B cell (primary cell): Measurements from ENCODE around the gene POFUT2. TPM values are rescaled to one million over a fixed set of nuclear protein-coding genes. Genes with fewer than 3 reads are reported as not detected.

Experiments used
- ATAC-seq: fragments of 200-7000 bp; cut with Tn5 transposase; one replicate; pipeline ENCODE4 v1.10.0; 2021; ENCODE audit warnings: low read depth, mild to moderate bottlenecking, moderate number of reproducible peaks, moderate library complexity
- CTCF ChIA-PET: fragments of 350-600 bp; sonication (Branson Sonifier 250); formaldehyde crosslinking; loops from one replicate; lab custom pipeline; 2021; ENCODE audit warnings: antibody characterized with exemption, inconsistent platforms; lab: Charles Lee
- POLR2A ChIA-PET: fragments of 350-600 bp; sonication (Branson Sonifier 250); formaldehyde crosslinking; loops from one replicate; lab custom pipeline; 2021; ENCODE audit warnings: antibody characterized with exemption; lab: Charles Lee
- DNase-seq: peaks from one replicate; pipeline ENCODE4 v3.0.0; 2013
- H2AFZ ChIP-seq: 2 replicates; pipeline ENCODE4 v1.6.1; 2012; ENCODE audit warnings: mild to moderate bottlenecking, low read depth, low read length; ENCODE audit not compliant: insufficient read depth, poor library complexity, severe bottlenecking
- H3K27ac ChIP-seq, 2 donors: 1 replicate in 1 of 2; 2 replicates in 1 of 2; pipeline ENCODE4 v1.5.1; 2012 to 2013; ENCODE audit warnings: low read length in 2 of 2, mild to moderate bottlenecking in 2 of 2, moderate library complexity in 1 of 2
- H3K27me3 ChIP-seq, 4 experiments: fragments of 200-600 bp in 1 of 4; sonication (generic) in 1 of 4; replicated peaks in 1 of 4; 1 replicate in 2 of 4; 2 replicates in 2 of 4; pipeline versions ENCODE4 v1.6.1 to v1.7.0; 2013 to 2016; ENCODE audit warnings: low read length in 3 of 4, mild to moderate bottlenecking in 2 of 4, mixed read lengths in 1 of 4, moderate library complexity in 1 of 4; ENCODE audit not compliant: insufficient read depth in 4 of 4, control insufficient read depth in 3 of 4; ENCODE audit errors: control extremely low read depth in 1 of 4
- H3K36me3 ChIP-seq, 2 experiments: replicated peaks in 1 of 2; 1 replicate in 1 of 2; 2 replicates in 1 of 2; pipeline versions ENCODE4 v1.6.1 to v1.7.1; 2013; ENCODE audit warnings: low read length in 1 of 2; ENCODE audit not compliant: insufficient read depth in 2 of 2, control insufficient read depth in 1 of 2; ENCODE audit errors: control extremely low read depth in 1 of 2, extremely low read depth in 1 of 2
- H3K4me1 ChIP-seq, 2 donors: fragments of 200-600 bp in 1 of 2; sonication (generic) in 1 of 2; 1 replicate in 1 of 2; 2 replicates in 1 of 2; pipeline versions ENCODE4 v1.5.1 to v1.6.1; 2013 to 2017; ENCODE audit warnings: low read length in 2 of 2; ENCODE audit not compliant: control insufficient read depth in 2 of 2, insufficient read depth in 2 of 2
- H3K4me2 ChIP-seq: replicated peaks from 2 replicates; pipeline ENCODE3; 2012; ENCODE audit warnings: mild to moderate bottlenecking, low read depth, low read length; ENCODE audit not compliant: poor library complexity, severe bottlenecking
- H3K4me3 ChIP-seq, 5 experiments: fragments of 200-600 bp in 1 of 5; sonication (generic) in 1 of 5; 1 replicate in 3 of 5; 2 replicates in 2 of 5; pipeline versions ENCODE4 v1.5.1 to v1.7.0; 2011 to 2016; ENCODE audit warnings: low read length in 4 of 5, mild to moderate bottlenecking in 4 of 5, low read depth in 2 of 5, control low read depth in 1 of 5, moderate library complexity in 1 of 5; ENCODE audit not compliant: insufficient read depth in 1 of 5; ENCODE audit errors: control extremely low read depth in 1 of 5, extremely low read depth in 1 of 5
- H3K79me2 ChIP-seq: fragments of 200-600 bp; sonication (generic); one replicate; pipeline ENCODE4 v1.6.0; 2016; ENCODE audit warnings: low read length; ENCODE audit not compliant: control insufficient read depth, insufficient read depth
- H3K9ac ChIP-seq: fragments of 200-600 bp; sonication (generic); 2 replicates; pipeline ENCODE4 v1.6.1; 2017; ENCODE audit warnings: mild to moderate bottlenecking, low read length, moderate library complexity
- H3K9me3 ChIP-seq, 3 donors: one replicate each; pipeline versions ENCODE4 v1.6.1 to v1.7.1; 2013; ENCODE audit warnings: low read length in 2 of 3; ENCODE audit not compliant: control insufficient read depth in 2 of 3, insufficient read depth in 1 of 3; ENCODE audit errors: control extremely low read depth in 1 of 3
- H4K20me1 ChIP-seq: 2 replicates; pipeline ENCODE4 v1.6.0; 2012; ENCODE audit warnings: mild to moderate bottlenecking, low read length; ENCODE audit not compliant: insufficient read depth, control insufficient read depth, poor library complexity, severe bottlenecking
- H3K27ac Mint-ChIP-seq: one replicate; pipeline ENCODE4 v1.8.0; 2021; ENCODE audit warnings: mixed read lengths
- H3K27me3 Mint-ChIP-seq: one replicate; pipeline ENCODE4 v1.8.0; 2021; ENCODE audit warnings: mixed read lengths
- H3K4me1 Mint-ChIP-seq: one replicate; pipeline ENCODE4 v1.8.0; 2021; ENCODE audit warnings: mixed read lengths
- H3K4me3 Mint-ChIP-seq: one replicate; pipeline ENCODE4 v1.8.0; 2021; ENCODE audit warnings: mixed read lengths
- H3K9me3 Mint-ChIP-seq: one replicate; pipeline ENCODE4 v1.8.0; 2022; ENCODE audit warnings: mixed read lengths; ENCODE audit not compliant: insufficient read depth
- EZH2 ChIP-seq: IDR thresholded peaks from 2 replicates; pipeline ENCODE4 v1.6.1; 2012; ENCODE audit warnings: borderline replicate concordance, low read depth, mild to moderate bottlenecking, moderate library complexity, low read length; ENCODE audit not compliant: insufficient read depth, poor library complexity, severe bottlenecking
- WGBS: methylation state at CpG from one replicate; pipeline ENCODE4 v1.1.5; 2013; ENCODE audit warnings: missing lambda C conversion rate; ENCODE audit not compliant: insufficient coverage; 5-methylcytosine and 5-hydroxymethylcytosine counted together
- intact Hi-C: fragments of 100-400 bp; cut with micrococcal nuclease; formaldehyde crosslinking; loops from one replicate; pipeline ENCODE4 v1.10.0; 2022
- polyA plus RNA-seq: library from polyadenylated mRNA; depleted of rRNA; stranded (reverse); fragments of >200 nt; gene quantifications from 2 replicates; pipeline ENCODE4 v1.2.3, GENCODE V29; 2012
- total RNA-seq, 2 donors: library from RNA; stranded (reverse); fragments of 120-200 nt in 1 of 2; gene quantifications; 1 replicate in 1 of 2; 2 replicates in 1 of 2; pipeline versions ENCODE4 v1.2.3 to v1.2.4, GENCODE V29; 2013 to 2022
- TF ChIP-seq, protein P1 (sequence below): fragments of 200-600 bp; IDR thresholded peaks from one replicate; pipeline ENCODE4 v1.8.0; 2022; ENCODE audit warnings: antibody characterized with exemption, mild to moderate bottlenecking

The POFUT2 gene
- total and polyA plus RNA-seq, 2 donors (not counting 1 experiment from before 2014, with no cell fraction given), result 38.3 to 41.8 TPM

DNA sequence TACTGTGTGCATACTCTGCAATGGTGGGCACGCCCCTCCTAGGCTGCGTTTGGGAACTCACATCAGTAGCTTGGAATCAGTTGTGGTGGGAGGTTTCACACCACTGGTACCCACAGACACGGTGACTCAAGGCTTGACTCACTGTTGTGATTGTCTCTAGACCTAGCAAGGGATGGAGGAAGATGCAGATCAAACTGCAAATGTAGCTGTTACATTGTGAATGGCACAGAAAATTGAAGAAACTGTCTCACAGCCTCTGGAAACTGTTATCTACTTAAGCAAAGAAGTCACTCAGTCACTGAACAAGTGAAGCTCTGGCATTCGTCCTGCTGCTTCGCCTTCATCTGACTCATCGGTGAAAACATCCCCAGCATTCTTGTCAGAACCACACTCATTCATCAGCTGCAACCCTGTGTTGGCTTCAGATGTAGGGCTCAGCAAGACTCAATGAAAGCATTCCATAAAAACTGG lies 59.5 kb downstream of the POFUT2 start:
- peaks cover 27% of the 10 kb centered on the region for H3K4me1 Mint-ChIP-seq
- CTCF ChIA-PET, result no interaction called here
- 92% methylated on average over 3 of the region's 6 CpGs for WGBS

DNA sequence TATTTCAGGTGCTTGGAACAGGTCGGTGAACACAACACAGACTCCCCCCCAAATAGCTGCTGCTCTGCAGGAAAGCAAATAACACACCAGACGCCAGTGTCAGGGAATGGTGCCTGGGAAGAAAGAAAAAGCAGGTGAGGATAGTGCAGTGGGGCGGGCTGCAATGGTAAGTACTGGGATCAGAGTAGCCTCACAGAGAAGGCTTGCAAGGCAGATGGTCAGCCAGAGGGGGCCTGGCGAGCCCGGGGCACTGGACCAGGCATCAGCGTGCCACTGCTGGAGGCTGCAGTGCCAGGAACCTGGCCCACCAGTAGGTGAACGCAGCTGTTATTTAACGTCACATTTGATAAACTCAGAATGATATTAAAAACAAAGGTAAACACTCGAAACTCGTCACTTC lies 60.0 kb downstream of the POFUT2 start:
- ATAC-seq (no peak), DNase-seq (no peak)
- intact Hi-C loops, result no loop called here
- peaks cover 27% of the 10 kb centered on the region for H3K4me1 Mint-ChIP-seq
- Histone ChIP-seq H3K9ac (no peak overlapping the region), H3K27ac (no peak overlapping the region), H3K4me1 (peaks cover 3 to 8% of the 10 kb centered on the region in 2 donors), H3K4me2 (no peak overlapping the region), H4K20me1 (no peaks in the 10 kb centered on the region), H2AFZ (no peak overlapping the region), H3K79me2 (no peaks in the 10 kb centered on the region), H3K36me3 (peaks cover 0 to 7% of the 10 kb centered on the region in 2 experiments), H3K9me3 (no peaks in the 10 kb centered on the region), H3K27me3 (no peaks in the 10 kb centered on the region), H3K4me3 (no peak overlapping the region)
- POLR2A ChIA-PET, result no interaction called here
- H3K27me3 Mint-ChIP-seq, result peaks cover 8% of the 10 kb centered on the region
- H3K4me3 Mint-ChIP-seq, result no peak overlapping the region
- 93% methylated on average over 8 of the region's 10 CpGs for WGBS
- H3K27ac Mint-ChIP-seq, result no peak overlapping the region
- CTCF ChIA-PET, result no interaction called here
- H3K9me3 Mint-ChIP-seq, result no peaks in the 10 kb centered on the region
- TF ChIP-seq EZH2, result no peak
- TF ChIP-seq, protein P1, sequence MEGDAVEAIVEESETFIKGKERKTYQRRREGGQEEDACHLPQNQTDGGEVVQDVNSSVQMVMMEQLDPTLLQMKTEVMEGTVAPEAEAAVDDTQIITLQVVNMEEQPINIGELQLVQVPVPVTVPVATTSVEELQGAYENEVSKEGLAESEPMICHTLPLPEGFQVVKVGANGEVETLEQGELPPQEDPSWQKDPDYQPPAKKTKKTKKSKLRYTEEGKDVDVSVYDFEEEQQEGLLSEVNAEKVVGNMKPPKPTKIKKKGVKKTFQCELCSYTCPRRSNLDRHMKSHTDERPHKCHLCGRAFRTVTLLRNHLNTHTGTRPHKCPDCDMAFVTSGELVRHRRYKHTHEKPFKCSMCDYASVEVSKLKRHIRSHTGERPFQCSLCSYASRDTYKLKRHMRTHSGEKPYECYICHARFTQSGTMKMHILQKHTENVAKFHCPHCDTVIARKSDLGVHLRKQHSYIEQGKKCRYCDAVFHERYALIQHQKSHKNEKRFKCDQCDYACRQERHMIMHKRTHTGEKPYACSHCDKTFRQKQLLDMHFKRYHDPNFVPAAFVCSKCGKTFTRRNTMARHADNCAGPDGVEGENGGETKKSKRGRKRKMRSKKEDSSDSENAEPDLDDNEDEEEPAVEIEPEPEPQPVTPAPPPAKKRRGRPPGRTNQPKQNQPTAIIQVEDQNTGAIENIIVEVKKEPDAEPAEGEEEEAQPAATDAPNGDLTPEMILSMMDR, result no peak

More for the DNA sequence above, 59.5 kb downstream of the POFUT2 start:
- Histone ChIP-seq H2AFZ (no peak overlapping the region), H4K20me1 (no peaks in the 10 kb centered on the region), H3K9me3 (no peaks in the 10 kb centered on the region), H3K27ac (no peak overlapping the region), H3K36me3 (peaks cover 0 to 4% of the 10 kb centered on the region in 2 experiments), H3K4me1 (peaks cover 3 to 8% of the 10 kb centered on the region in 2 donors), H3K4me2 (no peak overlapping the region), H3K27me3 (no peaks in the 10 kb centered on the region), H3K79me2 (no peaks in the 10 kb centered on the region), H3K4me3 (no peak overlapping the region), H3K9ac (no peak overlapping the region)
- DNase-seq, result no peak
- Mint-ChIP-seq H3K4me3 (no peak overlapping the region), H3K9me3 (no peaks in the 10 kb centered on the region), H3K27me3 (peaks cover 8% of the 10 kb centered on the region), H3K27ac (no peak overlapping the region)
- POLR2A ChIA-PET, result no interaction called here
- intact Hi-C loops, result no loop called here
- no peak for ATAC-seq
- TF ChIP-seq, protein P1, result no peak
- TF ChIP-seq EZH2, result no peak
